ENCODE measurements around the gene CRHR1. TPM values are rescaled to one million over a fixed set of nuclear protein-coding genes. Genes with fewer than 3 reads are reported as not detected.

CRHR1 gene
- total RNA-seq, 2 donors from 2014 or later, result not detected

GRCh38 chr17:45818699-45819098 lies 34.6 kb downstream of the CRHR1 start:
- no peaks in the 10 kb centered on the region for H3K27me3 ChIP-seq
- intact Hi-C loops (cut with DNase I), result no loop called here
- no peak overlapping the region for H3K27ac ChIP-seq
- H3K36me3 ChIP-seq (replicated peaks in 1 of 2; ENCODE audit: insufficient read depth in 1 of 2, low read depth in 2 of 2), result no peaks in the 10 kb centered on the region
- no peaks in the 10 kb centered on the region for H3K4me1 ChIP-seq
- DNase-seq, result no peak
- 53 to 67% methylated on average over 4 of the region's 4 CpGs for WGBS, 2 donors
- no peak for TF ChIP-seq CTCF (IDR thresholded peaks at IDR 0.05)
- no peaks in the 10 kb centered on the region for H3K9me3 ChIP-seq
- no peak for ATAC-seq
- no peak overlapping the region for H3K4me3 ChIP-seq

GRCh38 chr17:45819632-45820031 lies 35.5 kb downstream of the CRHR1 start:
- Histone ChIP-seq H3K9me3 (no peaks in the 10 kb centered on the region), H3K36me3 (replicated peaks in 1 of 2; ENCODE audit: insufficient read depth in 1 of 2, low read depth in 2 of 2) (no peaks in the 10 kb centered on the region), H3K27me3 (no peaks in the 10 kb centered on the region), H3K27ac (no peak overlapping the region), H3K4me1 (no peaks in the 10 kb centered on the region), H3K4me3 (no peak overlapping the region)
- no peak for DNase-seq
- intact Hi-C loops (cut with DNase I), result no loop called here
- ATAC-seq, result no peak
- 72 to 81% methylated on average over 4 to 6 of the region's 6 CpGs for WGBS, 2 donors
- TF ChIP-seq POLR2A (IDR thresholded peaks at IDR 0.05) (no peak), CTCF (IDR thresholded peaks at IDR 0.05) (no peak)

GRCh38 chr17:45820052-45820780 lies 36.1 kb downstream of the CRHR1 start:
- Histone ChIP-seq H3K9me3 (no peaks in the 10 kb centered on the region), H3K4me3 (no peak overlapping the region), H3K27me3 (no peaks in the 10 kb centered on the region), H3K36me3 (replicated peaks in 1 of 2; ENCODE audit: insufficient read depth in 1 of 2, low read depth in 2 of 2) (no peaks in the 10 kb centered on the region), H3K4me1 (no peaks in the 10 kb centered on the region), H3K27ac (no peak overlapping the region)
- TF ChIP-seq CTCF (IDR thresholded peaks at IDR 0.05) (no peak), POLR2A (IDR thresholded peaks at IDR 0.05) (no peak)
- ATAC-seq, result no peak
- WGBS, 2 donors, result 36 to 55% methylated on average over 6 of the region's 6 CpGs
- intact Hi-C loops (cut with DNase I), result no loop called here
- DNase-seq, result no peak

- Histone ChIP-seq H3K27me3 (no peaks in the 10 kb centered on the region), H3K27ac (no peak overlapping the region), H3K9me3 (no peaks in the 10 kb centered on the region), H3K4me3 (no peak overlapping the region), H3K4me1 (no peaks in the 10 kb centered on the region), H3K36me3 (replicated peaks in 1 of 2; ENCODE audit: insufficient read depth in 1 of 2, low read depth in 2 of 2) (no peaks in the 10 kb centered on the region)
- 76 to 87% methylated on average over 7 to 9 of the region's 9 CpGs for WGBS, 2 donors
- TF ChIP-seq CTCF (IDR thresholded peaks at IDR 0.05) (no peak), POLR2A (IDR thresholded peaks at IDR 0.05) (no peak)
- ATAC-seq, result no peak
- intact Hi-C loops (cut with DNase I), result no loop called here
- DNase-seq, result no peak
Measured at GRCh38 chr17:45821147-45821546, 37.0 kb downstream of the CRHR1 start.

- H3K27ac ChIP-seq, result no peak overlapping the region
- H3K27me3 ChIP-seq, result no peaks in the 10 kb centered on the region
- 68 to 69% methylated on average over 5 to 10 of the region's 10 CpGs for WGBS, 2 donors
- no peaks in the 10 kb centered on the region for H3K4me1 ChIP-seq
- no peaks in the 10 kb centered on the region for H3K36me3 ChIP-seq (replicated peaks in 1 of 2; ENCODE audit: insufficient read depth in 1 of 2, low read depth in 2 of 2)
- ATAC-seq (no peak), DNase-seq (no peak)
- TF ChIP-seq CTCF (IDR thresholded peaks at IDR 0.05), result no peak
- TF ChIP-seq POLR2A (IDR thresholded peaks at IDR 0.05), result no peak
- no peak overlapping the region for H3K4me3 ChIP-seq
- H3K9me3 ChIP-seq, result no peaks in the 10 kb centered on the region
- intact Hi-C loops (cut with DNase I), result no loop called here
Measured at GRCh38 chr17:45823598-45823997, 39.5 kb downstream of the CRHR1 start.

All from body of pancreas (tissue), 4 donors.